HepG2 (cell line): ENCODE data around the gene GSK3A. TPM values are rescaled to one million over a fixed set of nuclear protein-coding genes. Genes with fewer than 3 reads are reported as not detected.

Source experiments
- CBX2 ChIP-seq, 2 experiments: fragments of 200-600 bp in 1 of 2; sonication (generic); formaldehyde crosslinking in 1 of 2; IDR thresholded peaks; 2 replicates each; pipeline versions ENCODE4 v1.7.0 to v1.8.1; 2018 to 2022; ENCODE audit warnings: low read depth in 2 of 2, low read length in 1 of 2, mild to moderate bottlenecking in 1 of 2, missing genetic modification reagents in 1 of 2
- GRHL1 ChIP-seq: sonication (generic); formaldehyde crosslinking; conservative IDR thresholded peaks from 2 replicates; pipeline ENCODE4 v1.8.0; 2022; ENCODE audit warnings: missing genetic modification reagents
- KLF16 ChIP-seq, 2 experiments: sonication (generic) in 1 of 2; formaldehyde crosslinking in 1 of 2; IDR thresholded peaks; 2 replicates each; pipeline versions ENCODE4 v1.6.1 to v1.8.0; 2016 to 2023; ENCODE audit warnings: missing genetic modification reagents in 2 of 2, missing compliant biosample characterization in 1 of 2
- NONO ChIP-seq, 2 experiments: fragments of 450-650 bp in 1 of 2; sonication (generic) in 1 of 2; formaldehyde crosslinking in 1 of 2; IDR thresholded peaks in 1 of 2; conservative IDR thresholded peaks in 1 of 2; 2 replicates each; pipeline versions ENCODE4 v1.6.1 to v1.8.0; 2017 to 2022; ENCODE audit warnings: mild to moderate bottlenecking in 1 of 2, missing genetic modification reagents in 1 of 2, moderate library complexity in 1 of 2
- RBAK ChIP-seq: sonication (generic); formaldehyde crosslinking; IDR thresholded peaks from 2 replicates; pipeline ENCODE4 v1.5.1; 2020; ENCODE audit warnings: mild to moderate bottlenecking, missing genetic modification reagents
- SSRP1 ChIP-seq: IDR thresholded peaks from 2 replicates; pipeline ENCODE4 v1.6.1; 2016; ENCODE audit warnings: control low read depth
- ZBTB14 ChIP-seq: sonication (generic); formaldehyde crosslinking; IDR thresholded peaks from 2 replicates; pipeline ENCODE4 v1.4.0; 2020; ENCODE audit warnings: missing genetic modification reagents
- ZFP37 ChIP-seq: sonication (generic); formaldehyde crosslinking; IDR thresholded peaks from 2 replicates; pipeline ENCODE4 v1.4.0; 2020; ENCODE audit warnings: missing genetic modification reagents, borderline replicate concordance
- ZMYM4 ChIP-seq: sonication (generic); formaldehyde crosslinking; IDR thresholded peaks from 2 replicates; pipeline ENCODE4 v1.8.1; 2023; ENCODE audit warnings: mild to moderate bottlenecking, missing genetic modification reagents
- ZNF296 ChIP-seq: sonication (generic); formaldehyde crosslinking; conservative IDR thresholded peaks from 2 replicates; pipeline ENCODE4 v1.5.0; 2020; ENCODE audit warnings: mild to moderate bottlenecking, missing genetic modification reagents
- ZNF317 ChIP-seq: sonication (generic); formaldehyde crosslinking; IDR thresholded peaks from 2 replicates; pipeline ENCODE4 v1.5.0; 2020; ENCODE audit warnings: mild to moderate bottlenecking, missing genetic modification reagents
- ZNF318 ChIP-seq: sonication (generic); formaldehyde crosslinking; IDR thresholded peaks from 2 replicates; pipeline ENCODE4 v1.4.0; 2020; ENCODE audit warnings: mild to moderate bottlenecking, missing genetic modification reagents
- ZNF441 ChIP-seq: sonication (generic); formaldehyde crosslinking; IDR thresholded peaks from 2 replicates; pipeline ENCODE4 v1.7.0; 2021; ENCODE audit warnings: missing genetic modification reagents, borderline replicate concordance
- ZSCAN25 ChIP-seq: sonication (generic); formaldehyde crosslinking; IDR thresholded peaks from 2 replicates; pipeline ENCODE4 v1.8.0; 2022; ENCODE audit warnings: mild to moderate bottlenecking, missing genetic modification reagents
- polyA plus RNA-seq, 8 experiments: library from polyadenylated mRNA; depleted of rRNA in 3 of 8; stranded (reverse) in 7 of 8; unstranded in 1 of 8; fragments of >200 nt; fragmentation: Illumina TruSeq in 4 of 8; extraction: Trizol in 4 of 8; gene quantifications; 2 replicates each; pipeline versions ENCODE4 v1.2.1 to v1.2.3, GENCODE V29; 2011 to 2016; ENCODE audit warnings: low read depth in 4 of 8, missing spikeins in 1 of 8, mixed read lengths in 1 of 8; ENCODE audit not compliant: insufficient read depth in 1 of 8
- total RNA-seq, 5 experiments: library from RNA; depleted of rRNA; stranded (reverse); fragments of >200 nt; fragmentation: Illumina TruSeq; extraction: Trizol; gene quantifications; 2 replicates each; pipeline ENCODE4 v1.2.3, GENCODE V29; 2016; ENCODE audit warnings: low read depth in 1 of 5

GSK3A gene
- total and polyA plus RNA-seq, 2 of the 13 experiments (the other 11 are each of a cell fraction or from before 2014, with no cell fraction given), result 16.9 to 52.5 TPM

GRCh38 chr19:42242512-42243409 is at the start of gene GSK3A (continued):
- TF ChIP-seq ZFP37 (CRISPR knock-in tag) (no peak), ZMYM4 (peak; percentile 18; the same call in 1 of the 2 replicates), ZNF318 (CRISPR knock-in tag) (no peak), CBX2 (IDR thresholded peaks at IDR 0.05; ENCODE audit: low read depth, low read length) (no peak), CBX2 (CRISPR knock-in tag; IDR thresholded peaks at IDR 0.05; ENCODE audit: low read depth) (0 out of 2 replicates have a peak, but pooled peaks have one; percentile 65), NONO (IDR thresholded peaks at IDR 0.05) (no peak), NONO (CRISPR knock-in tag; conservative IDR thresholded peaks at IDR 0.05) (0 out of 2 replicates have a peak, but pooled peaks have one; percentile 29), SSRP1 (CRISPR knock-in tag) (no peak), ZNF441 (CRISPR knock-in tag) (no peak), RBAK (no peak), KLF16 (CRISPR knock-in tag; IDR thresholded peaks at IDR 0.05) (peak in 1 of 2 experiments; percentile 69; a peak in 1 of 4 replicates), ZSCAN25 (no peak), ZNF296 (CRISPR knock-in tag) (no peak), GRHL1 (CRISPR knock-in tag) (no peak), ZBTB14 (peak; percentile 56; the same call in 1 of the 2 replicates), ZNF317 (0 out of 2 replicates have a peak, but pooled peaks have one; percentile 46)
